Fibroblast of lung (primary cell): ENCODE measurements around the gene NTRK3. TPM values are rescaled to one million over a fixed set of nuclear protein-coding genes. Genes with fewer than 3 reads are reported as not detected.

Experiments
- DNase-seq, 2 donors: peaks; one replicate each; pipeline versions ENCODE4 v3.0.0 to v3.0.0-alpha.2; 2010; ENCODE audit warnings: low read depth in 2 of 2
- H2AFZ ChIP-seq: 2 replicates; pipeline ENCODE4 v1.5.1; 2012; ENCODE audit warnings: low read length, control low read depth, inconsistent platforms
- H3K27ac ChIP-seq: 2 replicates; pipeline ENCODE4 v1.5.1; 2011; ENCODE audit warnings: low read length, control low read depth; ENCODE audit not compliant: insufficient read depth
- H3K27me3 ChIP-seq: 2 replicates; pipeline ENCODE4 v1.5.1; 2011; ENCODE audit warnings: mild to moderate bottlenecking, low read length; ENCODE audit not compliant: control insufficient read depth, insufficient read depth
- H3K36me3 ChIP-seq: 2 replicates; pipeline ENCODE4 v1.5.1; 2011; ENCODE audit warnings: low read length; ENCODE audit not compliant: control insufficient read depth, insufficient read depth
- H3K4me1 ChIP-seq: 2 replicates; pipeline ENCODE4 v1.5.1; 2011; ENCODE audit warnings: low read length; ENCODE audit not compliant: control insufficient read depth, insufficient read depth; ENCODE audit errors: extremely low read depth
- H3K4me2 ChIP-seq: 2 replicates; pipeline ENCODE4 v1.5.1; 2011; ENCODE audit warnings: low read length, control low read depth; ENCODE audit not compliant: insufficient read depth; ENCODE audit errors: extremely low read depth
- H3K4me3 ChIP-seq, 4 experiments: fragments of 200-600 bp in 1 of 4; sonication (generic) in 1 of 4; replicated peaks in 1 of 4; 2 replicates each; pipeline ENCODE4 v1.5.1; 2011 to 2016; ENCODE audit warnings: low read length in 4 of 4, low read depth in 3 of 4, mild to moderate bottlenecking in 3 of 4, control low read depth in 2 of 4, inconsistent platforms in 1 of 4, mixed read lengths in 1 of 4; ENCODE audit not compliant: insufficient read depth in 1 of 4; ENCODE audit errors: control extremely low read depth in 1 of 4
- H3K79me2 ChIP-seq: 2 replicates; pipeline ENCODE4 v1.5.1; 2012; ENCODE audit warnings: mild to moderate bottlenecking, low read length, inconsistent platforms; ENCODE audit not compliant: control insufficient read depth, insufficient read depth
- H3K9ac ChIP-seq: 2 replicates; pipeline ENCODE4 v1.5.1; 2011; ENCODE audit warnings: mild to moderate bottlenecking, low read length, control low read depth; ENCODE audit not compliant: insufficient read depth
- H3K9me3 ChIP-seq: 2 replicates; pipeline ENCODE4 v1.5.1; 2012; ENCODE audit warnings: low read depth, low read length; ENCODE audit not compliant: control insufficient read depth, insufficient read depth
- H4K20me1 ChIP-seq: 2 replicates; pipeline ENCODE4 v1.5.1; 2011; ENCODE audit warnings: low read length; ENCODE audit not compliant: control insufficient read depth, insufficient read depth; ENCODE audit errors: extremely low read depth
- CTCF ChIP-seq, 2 donors: IDR thresholded peaks in 1 of 2; conservative IDR thresholded peaks in 1 of 2; 1 replicate in 1 of 2; 2 replicates in 1 of 2; pipeline ENCODE4 v1.5.1; 2011 to 2012; ENCODE audit warnings: low read length in 2 of 2, control low read depth in 1 of 2, inconsistent platforms in 1 of 2, low read depth in 1 of 2, mild to moderate bottlenecking in 1 of 2
- EZH2 ChIP-seq: IDR thresholded peaks from 2 replicates; pipeline ENCODE4 v1.5.1; 2012; ENCODE audit warnings: low read length, control low read depth, mild to moderate bottlenecking; ENCODE audit errors: missing control alignments
- polyA plus RNA-seq, 2 donors: library from polyadenylated mRNA; depleted of rRNA in 1 of 2; stranded (reverse) in 1 of 2; unstranded in 1 of 2; fragments of >200 nt; gene quantifications; 2 replicates each; pipeline ENCODE4 v1.2.1, GENCODE V29; 2011 to 2012; ENCODE audit warnings: missing spikeins in 1 of 2
- total RNA-seq: library from RNA; depleted of rRNA; stranded (reverse); fragments of >200 nt; gene quantifications from 2 replicates; pipeline ENCODE4 v1.2.1, GENCODE V29; 2014

The NTRK3 gene
- total and polyA plus RNA-seq, 2 donors (not counting 1 experiment from before 2014, with no cell fraction given) = 0.06 TPM; not detected in 1

- Histone ChIP-seq H2AFZ (no peak overlapping the region), H3K79me2 (no peaks in the 10 kb centered on the region), H3K9me3 (no peaks in the 10 kb centered on the region), H3K9ac (no peak overlapping the region), H3K36me3 (no peaks in the 10 kb centered on the region), H3K27me3 (no peaks in the 10 kb centered on the region), H3K27ac (no peak overlapping the region), H3K4me3 (no peak overlapping the region), H3K4me2 (no peak overlapping the region), H4K20me1 (no peaks in the 10 kb centered on the region), H3K4me1 (peaks cover 2% of the 10 kb centered on the region)
- peak; percentile 17 to 27 for DNase-seq
- TF ChIP-seq CTCF (conservative IDR thresholded peaks at IDR 0.05 in 1 of 2, IDR thresholded peaks at IDR 0.05 in 1 of 2; ENCODE audit: low read depth in 1 of 2, low read length in 2 of 2) (peak; percentile 52 to 54), EZH2 (no peak)
These were observed 12.4 kb downstream of the NTRK3 start for GRCh38 chr15:88243895-88244787.

GRCh38 chr15:88242586-88243555 is 13.7 kb downstream of the NTRK3 start:
- Histone ChIP-seq H3K9ac (no peak overlapping the region), H3K4me1 (peaks cover 2% of the 10 kb centered on the region), H3K27me3 (no peaks in the 10 kb centered on the region), H3K4me2 (no peak overlapping the region), H3K9me3 (no peaks in the 10 kb centered on the region), H3K79me2 (no peaks in the 10 kb centered on the region), H4K20me1 (no peaks in the 10 kb centered on the region), H3K36me3 (no peaks in the 10 kb centered on the region), H3K4me3 (no peak overlapping the region), H3K27ac (no peak overlapping the region), H2AFZ (no peak overlapping the region)
- no peak for DNase-seq
- TF ChIP-seq CTCF (conservative IDR thresholded peaks at IDR 0.05 in 1 of 2, IDR thresholded peaks at IDR 0.05 in 1 of 2; ENCODE audit: low read depth in 1 of 2, low read length in 2 of 2) (no peak), EZH2 (no peak)

GRCh38 chr15:88241461-88241860 is 15.1 kb downstream of the NTRK3 start:
- no peak for DNase-seq
- Histone ChIP-seq H3K9ac (no peak overlapping the region), H3K27me3 (no peaks in the 10 kb centered on the region), H3K4me1 (no peaks in the 10 kb centered on the region), H2AFZ (no peak overlapping the region), H3K27ac (no peak overlapping the region), H3K36me3 (no peaks in the 10 kb centered on the region), H3K4me3 (no peak overlapping the region), H3K4me2 (no peak overlapping the region), H4K20me1 (no peaks in the 10 kb centered on the region), H3K9me3 (no peaks in the 10 kb centered on the region), H3K79me2 (no peaks in the 10 kb centered on the region)
- TF ChIP-seq CTCF (conservative IDR thresholded peaks at IDR 0.05 in 1 of 2, IDR thresholded peaks at IDR 0.05 in 1 of 2; ENCODE audit: low read depth in 1 of 2, low read length in 2 of 2) (no peak), EZH2 (no peak)
